ENCODE measurements around the gene GEN1. TPM values are rescaled to one million over a fixed set of nuclear protein-coding genes. Genes with fewer than 3 reads are reported as not detected.

The GEN1 gene
- polyA plus RNA-seq, 3 donors, result 0.34 to 1.0 (median 0.89) TPM

- H3K27ac ChIP-seq (ENCODE audit: low read depth, low read length), result no peak overlapping the region
- WGBS, 3 donors, result 83 to 94% (median 94%) methylated on average over 6 of the region's 6 CpGs
These were observed 5.2 kb upstream of the GEN1 start for GRCh38 chr2:17748745-17749144.

GRCh38 chr2:17749753-17750438 is 4.0 kb upstream of the GEN1 start:
- H3K27ac ChIP-seq (ENCODE audit: low read depth, low read length), result no peak overlapping the region
- 79 to 85% (median 81%) methylated on average over 2 of the region's 2 CpGs for WGBS, 3 donors

- no peak overlapping the region for H3K27ac ChIP-seq (ENCODE audit: low read depth, low read length)
- WGBS, 3 donors, result 42 to 57% (median 42%) methylated on average over 3 of the region's 3 CpGs
These were observed 1.7 kb upstream of the GEN1 start for GRCh38 chr2:17752246-17752645.

- H3K27ac ChIP-seq (ENCODE audit: low read depth, low read length), result peak overlapping the region; percentile 79
- 0 to 2% (median 1%) methylated on average over 64 to 70 of the region's 70 CpGs for WGBS, 3 donors
These were observed 791 bp upstream of the GEN1 start for GRCh38 chr2:17752892-17753802.

GRCh38 chr2:17754773-17755425 is 961 bp downstream of the GEN1 start:
- WGBS, 3 donors, result 16 to 20% (median 20%) methylated on average over 8 of the region's 8 CpGs

GRCh38 chr2:17756668-17757067 is 2.7 kb downstream of the GEN1 start:
- H3K27ac ChIP-seq (ENCODE audit: low read depth, low read length), result no peak overlapping the region
- WGBS, 3 donors, result 79 to 91% (median 81%) methylated on average over 6 of the region's 6 CpGs

More at GRCh38 chr2:17754773-17755425, 961 bp downstream of the GEN1 start:
- peak overlapping the region; percentile 79 for H3K27ac ChIP-seq (ENCODE audit: low read depth, low read length)

GRCh38 chr2:17757321-17757720 is 3.4 kb downstream of the GEN1 start:
- WGBS, 3 donors, result 55 to 72% (median 61%) methylated on average over 2 of the region's 2 CpGs
- H3K27ac ChIP-seq (ENCODE audit: low read depth, low read length), result no peak overlapping the region

GRCh38 chr2:17758118-17758517 is 4.2 kb downstream of the GEN1 start:
- 58 to 69% (median 61%) methylated on average over 3 of the region's 3 CpGs for WGBS, 3 donors
- H3K27ac ChIP-seq (ENCODE audit: low read depth, low read length), result no peak overlapping the region

- 58 to 89% (median 60%) methylated on average over 2 of the region's 2 CpGs for WGBS, 3 donors
- H3K27ac ChIP-seq (ENCODE audit: low read depth, low read length), result no peak overlapping the region
These were observed 5.9 kb downstream of the GEN1 start for GRCh38 chr2:17759805-17760204.

- no peak overlapping the region for H3K27ac ChIP-seq (ENCODE audit: low read depth, low read length)
- 100% methylated on average over 1 of the region's 1 CpG for WGBS, 3 donors
These were observed 8.5 kb downstream of the GEN1 start for GRCh38 chr2:17762451-17762850.

GRCh38 chr2:17763641-17764333 is 9.8 kb downstream of the GEN1 start:
- WGBS, 3 donors, result 87 to 93% (median 88%) methylated on average over 10 of the region's 10 CpGs
- H3K27ac ChIP-seq (ENCODE audit: low read depth, low read length), result no peak overlapping the region

GRCh38 chr2:17765398-17765797 is 11.5 kb downstream of the GEN1 start:
- 53 to 86% (median 78%) methylated on average over 2 of the region's 2 CpGs for WGBS, 3 donors
- no peak overlapping the region for H3K27ac ChIP-seq (ENCODE audit: low read depth, low read length)

- 92 to 95% (median 93%) methylated on average over 4 of the region's 4 CpGs for WGBS, 3 donors
- H3K27ac ChIP-seq (ENCODE audit: low read depth, low read length), result no peak overlapping the region
These were observed 15.0 kb downstream of the GEN1 start for GRCh38 chr2:17768894-17769293.

GRCh38 chr2:17771956-17772355 is 18.0 kb downstream of the GEN1 start:
- H3K27ac ChIP-seq (ENCODE audit: low read depth, low read length), result no peak overlapping the region
- 91 to 95% (median 95%) methylated on average over 2 of the region's 2 CpGs for WGBS, 3 donors

- WGBS, 3 donors, result 88 to 97% (median 90%) methylated on average over 2 of the region's 2 CpGs
- no peak overlapping the region for H3K27ac ChIP-seq (ENCODE audit: low read depth, low read length)
These were observed 18.6 kb downstream of the GEN1 start for GRCh38 chr2:17772532-17772931.

GRCh38 chr2:17780546-17780945 is 26.6 kb downstream of the GEN1 start:
- WGBS, 3 donors, result 89 to 100% (median 93%) methylated on average over 1 of the region's 1 CpG
- H3K27ac ChIP-seq (ENCODE audit: low read depth, low read length), result no peak overlapping the region

- 84 to 94% (median 92%) methylated on average over 1 of the region's 1 CpG for WGBS, 3 donors
- H3K27ac ChIP-seq (ENCODE audit: low read depth, low read length), result no peak overlapping the region
These were observed 27.5 kb downstream of the GEN1 start for GRCh38 chr2:17781482-17781881.

- WGBS, 3 donors, result 77 to 83% (median 79%) methylated on average over 3 of the region's 3 CpGs
These were observed 32.8 kb downstream of the GEN1 start for GRCh38 chr2:17786727-17787126.

More at GRCh38 chr2:17786727-17787126, 32.8 kb downstream of the GEN1 start:
- no peak overlapping the region for H3K27ac ChIP-seq (ENCODE audit: low read depth, low read length)
